ENCODE measurements around the gene PREB. TPM values are rescaled to one million over a fixed set of nuclear protein-coding genes. Genes with fewer than 3 reads are reported as not detected.

Gene PREB
- total RNA-seq, 1 donor from 2014 or later, result 56.3 TPM

DNA sequence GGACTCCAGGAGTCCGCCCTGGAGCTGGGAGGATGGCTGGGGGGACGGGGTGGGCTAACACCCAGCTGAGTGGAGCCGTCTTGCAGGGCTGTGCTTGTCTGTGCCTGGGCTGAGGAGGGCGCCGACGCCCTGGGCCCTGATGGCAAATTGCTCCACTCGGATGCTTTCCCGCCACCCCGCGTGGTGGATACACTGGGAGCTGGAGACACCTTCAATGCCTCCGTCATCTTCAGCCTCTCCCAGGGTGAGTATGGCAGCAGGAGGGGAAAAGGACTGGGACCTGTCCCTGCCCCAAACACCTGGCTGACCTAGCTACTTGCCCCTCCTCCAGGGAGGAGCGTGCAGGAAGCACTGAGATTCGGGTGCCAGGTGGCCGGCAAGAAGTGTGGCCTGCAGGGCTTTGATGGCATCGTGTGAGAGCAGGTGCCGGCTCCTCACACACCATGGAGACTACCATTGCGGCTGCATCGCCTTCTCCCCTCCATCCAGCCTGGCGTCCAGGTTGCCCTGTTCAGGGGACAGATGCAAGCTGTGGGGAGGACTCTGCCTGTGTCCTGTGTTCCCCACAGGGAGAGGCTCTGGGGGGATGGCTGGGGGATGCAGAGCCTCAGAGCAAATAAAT lies 35.0 kb downstream of the PREB start:
- Mint-ChIP-seq H3K27me3 (ENCODE audit: low read depth) (no peaks in the 10 kb centered on the region), H3K4me3 (no peak overlapping the region), H3K36me3 (ENCODE audit: low read depth) (no peaks in the 10 kb centered on the region), H3K9me3 (no peaks in the 10 kb centered on the region), H3K4me1 (peaks cover 11% of the 10 kb centered on the region), H3K27ac (ENCODE audit: unreplicated experiment) (no peak overlapping the region)
- DNase-seq (ENCODE audit: low read depth, low spot score), result no peak
- no peak for TF ChIP-seq CTCF (conservative IDR thresholded peaks at IDR 0.05)

GRCh38 chr2:27097341-27097740 lies 37.1 kb downstream of the PREB start:
- no peak for DNase-seq (ENCODE audit: low read depth, low spot score)
- Mint-ChIP-seq H3K4me3 (no peak overlapping the region), H3K27me3 (ENCODE audit: low read depth) (no peaks in the 10 kb centered on the region), H3K27ac (ENCODE audit: unreplicated experiment) (no peak overlapping the region), H3K4me1 (peaks cover 11% of the 10 kb centered on the region), H3K9me3 (no peaks in the 10 kb centered on the region), H3K36me3 (ENCODE audit: low read depth) (no peaks in the 10 kb centered on the region)
- no peak for TF ChIP-seq CTCF (conservative IDR thresholded peaks at IDR 0.05)

- no peak for DNase-seq (ENCODE audit: low read depth, low spot score)
Measured at GRCh38 chr2:27096748-27097297, 37.6 kb downstream of the PREB start.

GRCh38 chr2:27095745-27096651 lies 38.4 kb downstream of the PREB start:
- no peak for TF ChIP-seq CTCF (conservative IDR thresholded peaks at IDR 0.05)
- Mint-ChIP-seq H3K27ac (ENCODE audit: unreplicated experiment) (peak overlapping the region; percentile 83), H3K36me3 (ENCODE audit: low read depth) (no peaks in the 10 kb centered on the region), H3K9me3 (no peaks in the 10 kb centered on the region), H3K4me1 (peaks cover 11% of the 10 kb centered on the region), H3K4me3 (peak overlapping the region; percentile 80), H3K27me3 (ENCODE audit: low read depth) (no peaks in the 10 kb centered on the region)
- DNase-seq (ENCODE audit: low read depth, low spot score), result peak; percentile 59

More at GRCh38 chr2:27096748-27097297, 37.6 kb downstream of the PREB start:
- no peak for TF ChIP-seq CTCF (conservative IDR thresholded peaks at IDR 0.05)
- Mint-ChIP-seq H3K4me1 (peaks cover 11% of the 10 kb centered on the region), H3K9me3 (no peaks in the 10 kb centered on the region), H3K4me3 (no peak overlapping the region), H3K27ac (ENCODE audit: unreplicated experiment) (no peak overlapping the region), H3K36me3 (ENCODE audit: low read depth) (no peaks in the 10 kb centered on the region), H3K27me3 (ENCODE audit: low read depth) (no peaks in the 10 kb centered on the region)

GRCh38 chr2:27095427-27095744 lies 39.0 kb downstream of the PREB start:
- H3K9me3 Mint-ChIP-seq, result no peaks in the 10 kb centered on the region
- H3K27ac Mint-ChIP-seq (ENCODE audit: unreplicated experiment), result no peak overlapping the region
- no peak for TF ChIP-seq CTCF (conservative IDR thresholded peaks at IDR 0.05)
- no peaks in the 10 kb centered on the region for H3K27me3 Mint-ChIP-seq (ENCODE audit: low read depth)
- DNase-seq (ENCODE audit: low read depth, low spot score), result no peak
- no peak overlapping the region for H3K4me3 Mint-ChIP-seq
- peaks cover 11% of the 10 kb centered on the region for H3K4me1 Mint-ChIP-seq
- H3K36me3 Mint-ChIP-seq (ENCODE audit: low read depth), result no peaks in the 10 kb centered on the region

All from neural crest cell (in vitro differentiated cells).